Measurements from ENCODE around the gene SCGB1C2.
A peak's percentile ranks its signal among the peaks of the same experiment; 100 is the strongest.
"Not testable (repeated sequence)": the region's sequence is repeated elsewhere in the genome, so short reads cannot be mapped to it uniquely, and the experiment has no call there.

SCGB1C2 gene

GRCh38 chr17:149231-149630 is 11.9 kb downstream of the SCGB1C2 start:
- no peak for DNase-seq

GRCh38 chr17:149897-150584 is 12.7 kb downstream of the SCGB1C2 start:
- DNase-seq, result no peak

- no peak for DNase-seq
Observed at GRCh38 chr17:151004-151403, 13.6 kb downstream of the SCGB1C2 start.

- no peak for DNase-seq
Observed at GRCh38 chr17:151886-152859, 14.8 kb downstream of the SCGB1C2 start.

- DNase-seq, result no peak
Observed at GRCh38 chr17:152860-153420, 15.6 kb downstream of the SCGB1C2 start.

- DNase-seq, result no peak
Observed at GRCh38 chr17:153851-154250, 16.5 kb downstream of the SCGB1C2 start.

GRCh38 chr17:155576-155975 is 18.2 kb downstream of the SCGB1C2 start:
- no peak for DNase-seq

GRCh38 chr17:156094-156621 is 18.8 kb downstream of the SCGB1C2 start:
- no peak for DNase-seq

- DNase-seq, result no peak
Observed at GRCh38 chr17:156946-157345, 19.6 kb downstream of the SCGB1C2 start.

- DNase-seq, result no peak
Observed at GRCh38 chr17:157901-158300, 20.5 kb downstream of the SCGB1C2 start.

GRCh38 chr17:158379-158778 is 21.0 kb downstream of the SCGB1C2 start:
- no peak for DNase-seq

- DNase-seq, result no peak
Observed at GRCh38 chr17:159609-160008, 22.2 kb downstream of the SCGB1C2 start.

- no peak for DNase-seq
Observed at GRCh38 chr17:160336-160735, 23.0 kb downstream of the SCGB1C2 start.

GRCh38 chr17:161481-161880 is 24.1 kb downstream of the SCGB1C2 start:
- no peak for DNase-seq

GRCh38 chr17:162689-163088 is 25.3 kb downstream of the SCGB1C2 start:
- no peak for DNase-seq

GRCh38 chr17:163514-164098 is 26.2 kb downstream of the SCGB1C2 start:
- DNase-seq, result no peak

GRCh38 chr17:164303-165235 is 27.2 kb downstream of the SCGB1C2 start:
- DNase-seq, result peak; percentile 8

- DNase-seq, result no peak
Observed at GRCh38 chr17:165939-166338, 28.6 kb downstream of the SCGB1C2 start.

- not testable (repeated sequence) for DNase-seq
Observed at GRCh38 chr17:168614-169013, 31.2 kb downstream of the SCGB1C2 start.

- no peak for DNase-seq
Observed at GRCh38 chr17:170130-170670, 32.8 kb downstream of the SCGB1C2 start.

- no peak for DNase-seq
Observed at GRCh38 chr17:171871-172270, 34.5 kb downstream of the SCGB1C2 start.

- DNase-seq, result no peak
Observed at GRCh38 chr17:172401-172800, 35.0 kb downstream of the SCGB1C2 start.
